ENCODE measurements around the gene DYNC1H1. TPM values are rescaled to one million over a fixed set of nuclear protein-coding genes. Genes with fewer than 3 reads are reported as not detected.
"Not testable (repeated sequence)": the region's sequence is repeated elsewhere in the genome, so short reads cannot be mapped to it uniquely, and the experiment has no call there.

DYNC1H1 gene
- total RNA-seq, 1 experiment from 2014 or later = 253 TPM

- H3K4me1 ChIP-seq (replicated peaks) = peaks cover 9% of the 10 kb centered on the region
- no peak overlapping the region for H3K4me3 ChIP-seq
- H3K36me3 ChIP-seq = peaks cover 6% of the 10 kb centered on the region; the same call in 1 of the 2 replicates
- H3K27ac ChIP-seq = peak overlapping the region; percentile 43
- H3K27me3 ChIP-seq (replicated peaks) = no peaks in the 10 kb centered on the region
- H3K9me3 ChIP-seq (replicated peaks) = no peaks in the 10 kb centered on the region
- DNase-seq (ENCODE audit: low read depth in 1 of 2, low spot score in 2 of 2) = peak in 1 of 2 experiments; percentile 25
Measured at GRCh38 chr14:102071283-102071998, 107.1 kb downstream of the DYNC1H1 start.

- no peak overlapping the region for H3K27ac ChIP-seq
- H3K4me1 ChIP-seq (replicated peaks) = peaks cover 9% of the 10 kb centered on the region
- H3K27me3 ChIP-seq (replicated peaks) = no peaks in the 10 kb centered on the region
- H3K9me3 ChIP-seq (replicated peaks) = no peaks in the 10 kb centered on the region; the same call in 1 of the 2 replicates
- H3K36me3 ChIP-seq = peaks cover 21% of the 10 kb centered on the region
- DNase-seq (ENCODE audit: low read depth in 1 of 2, low spot score in 2 of 2) = no peak
- H3K4me3 ChIP-seq = no peak overlapping the region
Measured at GRCh38 chr14:102074415-102074964, 110.1 kb downstream of the DYNC1H1 start.

- DNase-seq (ENCODE audit: low read depth in 1 of 2, low spot score in 2 of 2) = no peak
- Histone ChIP-seq H3K4me1 (replicated peaks) (peaks cover 9% of the 10 kb centered on the region), H3K27ac (no peak overlapping the region), H3K27me3 (replicated peaks) (no peaks in the 10 kb centered on the region; the same call in 1 of the 2 replicates), H3K9me3 (replicated peaks) (no peaks in the 10 kb centered on the region; the same call in 1 of the 2 replicates), H3K4me3 (no peak overlapping the region), H3K36me3 (peaks cover 27% of the 10 kb centered on the region)
Measured at GRCh38 chr14:102075155-102075554, 110.8 kb downstream of the DYNC1H1 start.

DNA sequence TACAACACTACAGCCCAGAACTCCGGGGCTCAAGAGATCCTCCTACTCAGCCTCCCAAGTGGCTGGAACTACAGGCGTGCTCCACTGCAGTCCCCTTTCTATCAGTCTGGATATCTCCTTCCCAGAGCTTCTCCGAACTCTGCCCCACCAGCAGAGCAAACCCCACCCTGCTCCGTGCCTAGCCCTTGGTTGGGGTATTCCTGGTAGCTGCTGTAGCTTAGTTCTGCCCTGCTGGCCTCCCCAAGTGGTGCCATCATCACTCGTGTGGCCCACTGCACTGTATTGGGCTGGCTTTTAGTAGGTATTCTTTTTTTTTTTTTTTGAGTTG is 113.0 kb downstream of the DYNC1H1 start:
- Histone ChIP-seq H3K4me1 (replicated peaks) (0 out of 2 replicates have a peak, but pooled peaks cover 2% of the 10 kb centered on the region), H3K27ac (no peak overlapping the region), H3K4me3 (no peak overlapping the region)

DNA sequence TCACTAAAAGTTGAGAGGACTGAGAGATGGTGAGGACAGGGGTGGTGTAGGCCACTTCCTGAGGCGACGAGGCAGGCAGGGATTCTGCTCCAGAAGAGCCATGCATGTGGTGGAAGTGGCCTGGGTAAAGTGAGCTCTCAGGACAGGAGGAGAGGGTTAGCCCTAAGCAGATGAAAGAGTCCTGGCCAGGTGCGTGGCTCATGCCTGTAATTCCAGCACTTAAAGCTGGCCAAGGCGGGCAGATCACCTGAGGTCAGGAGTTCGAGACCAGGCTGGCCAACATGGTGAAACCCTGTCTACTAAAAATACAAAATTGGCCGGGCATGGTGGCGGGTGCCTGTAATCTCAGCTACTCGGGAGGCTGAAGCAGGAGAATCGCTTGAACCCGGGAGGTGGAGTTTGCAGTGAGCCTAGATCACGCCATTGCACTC is 114.0 kb downstream of the DYNC1H1 start:
- DNase-seq (ENCODE audit: low read depth in 1 of 2, low spot score in 2 of 2) = not testable (repeated sequence)
- peaks cover 59% of the 10 kb centered on the region for H3K36me3 ChIP-seq

More for the DNA sequence above, 113.0 kb downstream of the DYNC1H1 start:
- Histone ChIP-seq H3K27me3 (replicated peaks) (no peaks in the 10 kb centered on the region; the same call in 1 of the 2 replicates), H3K9me3 (replicated peaks) (no peaks in the 10 kb centered on the region; the same call in 1 of the 2 replicates), H3K36me3 (peaks cover 49% of the 10 kb centered on the region)
- DNase-seq (ENCODE audit: low read depth in 1 of 2, low spot score in 2 of 2) = no peak

GRCh38 chr14:102078831-102079699 is 114.7 kb downstream of the DYNC1H1 start:
- H3K4me1 ChIP-seq (replicated peaks) = peaks cover 10% of the 10 kb centered on the region
- peaks cover 66% of the 10 kb centered on the region for H3K36me3 ChIP-seq
- no peak for DNase-seq (ENCODE audit: low read depth in 1 of 2, low spot score in 2 of 2)
- H3K4me3 ChIP-seq = no peak overlapping the region
- no peaks in the 10 kb centered on the region; the same call in 1 of the 2 replicates for H3K27me3 ChIP-seq (replicated peaks)
- H3K9me3 ChIP-seq (replicated peaks) = no peaks in the 10 kb centered on the region; the same call in 1 of the 2 replicates
- H3K27ac ChIP-seq = no peak overlapping the region

More for the DNA sequence above, 114.0 kb downstream of the DYNC1H1 start:
- H3K4me1 ChIP-seq (replicated peaks); H3K9me3 ChIP-seq (replicated peaks); H3K4me3 ChIP-seq; H3K27ac ChIP-seq; H3K27me3 ChIP-seq (replicated peaks): not testable (repeated sequence)

- Histone ChIP-seq H3K27me3 (replicated peaks) (no peaks in the 10 kb centered on the region; the same call in 1 of the 2 replicates), H3K4me3 (no peak overlapping the region), H3K27ac (no peak overlapping the region), H3K9me3 (replicated peaks) (no peaks in the 10 kb centered on the region; the same call in 1 of the 2 replicates), H3K4me1 (replicated peaks) (peaks cover 16% of the 10 kb centered on the region), H3K36me3 (peaks cover 69% of the 10 kb centered on the region)
- no peak for DNase-seq (ENCODE audit: low read depth in 1 of 2, low spot score in 2 of 2)
Measured at GRCh38 chr14:102079700-102079979, 115.3 kb downstream of the DYNC1H1 start.

DNA sequence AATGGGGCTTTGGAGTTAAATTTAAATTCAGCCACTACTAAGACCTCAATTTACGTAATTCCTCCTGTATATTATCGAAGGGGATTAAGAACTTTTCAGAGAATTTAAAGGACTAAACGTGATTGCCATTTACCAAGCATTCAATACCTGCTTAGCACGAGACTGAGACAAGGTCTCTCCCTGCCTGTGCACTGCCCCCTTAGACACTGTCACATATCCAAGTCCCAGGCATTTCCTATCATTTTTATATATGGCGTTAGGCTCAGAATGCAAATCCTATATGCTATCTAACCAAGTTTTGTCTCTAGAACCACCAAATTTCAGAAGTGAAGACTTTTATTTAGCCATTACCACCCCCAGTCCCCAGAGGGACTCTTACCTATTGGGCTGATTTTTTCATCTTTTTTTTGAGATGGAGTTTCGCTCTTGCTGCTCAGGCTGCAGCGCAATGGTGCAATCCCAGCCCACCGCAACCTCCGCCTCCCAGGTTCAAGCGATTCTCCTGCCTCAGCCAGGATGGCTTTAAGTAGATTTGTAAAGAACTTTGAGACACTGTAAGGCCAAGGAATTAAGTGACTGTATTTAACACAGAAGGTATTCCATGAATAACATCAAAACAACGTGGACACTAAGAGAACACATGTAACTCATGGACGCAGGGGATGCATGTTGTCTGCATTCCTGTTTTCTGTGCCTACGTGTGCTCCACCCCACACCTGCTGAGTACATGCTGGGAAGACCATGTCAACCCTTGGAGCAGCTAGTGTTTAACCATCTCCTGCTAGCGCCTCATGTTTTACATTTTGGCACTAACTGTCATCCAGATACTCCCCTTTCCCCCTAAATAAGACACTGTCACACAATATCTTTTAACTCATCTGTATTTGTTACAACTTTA is 116.1 kb downstream of the DYNC1H1 start:
- H3K27ac ChIP-seq = no peak overlapping the region
- H3K4me3 ChIP-seq = no peak overlapping the region
- peaks cover 23% of the 10 kb centered on the region for H3K4me1 ChIP-seq (replicated peaks)
- H3K36me3 ChIP-seq = peaks cover 74% of the 10 kb centered on the region
- H3K9me3 ChIP-seq (replicated peaks) = no peaks in the 10 kb centered on the region; the same call in 1 of the 2 replicates
- no peak for DNase-seq (ENCODE audit: low read depth in 1 of 2, low spot score in 2 of 2)
- H3K27me3 ChIP-seq (replicated peaks) = no peaks in the 10 kb centered on the region; the same call in 1 of the 2 replicates

DNA sequence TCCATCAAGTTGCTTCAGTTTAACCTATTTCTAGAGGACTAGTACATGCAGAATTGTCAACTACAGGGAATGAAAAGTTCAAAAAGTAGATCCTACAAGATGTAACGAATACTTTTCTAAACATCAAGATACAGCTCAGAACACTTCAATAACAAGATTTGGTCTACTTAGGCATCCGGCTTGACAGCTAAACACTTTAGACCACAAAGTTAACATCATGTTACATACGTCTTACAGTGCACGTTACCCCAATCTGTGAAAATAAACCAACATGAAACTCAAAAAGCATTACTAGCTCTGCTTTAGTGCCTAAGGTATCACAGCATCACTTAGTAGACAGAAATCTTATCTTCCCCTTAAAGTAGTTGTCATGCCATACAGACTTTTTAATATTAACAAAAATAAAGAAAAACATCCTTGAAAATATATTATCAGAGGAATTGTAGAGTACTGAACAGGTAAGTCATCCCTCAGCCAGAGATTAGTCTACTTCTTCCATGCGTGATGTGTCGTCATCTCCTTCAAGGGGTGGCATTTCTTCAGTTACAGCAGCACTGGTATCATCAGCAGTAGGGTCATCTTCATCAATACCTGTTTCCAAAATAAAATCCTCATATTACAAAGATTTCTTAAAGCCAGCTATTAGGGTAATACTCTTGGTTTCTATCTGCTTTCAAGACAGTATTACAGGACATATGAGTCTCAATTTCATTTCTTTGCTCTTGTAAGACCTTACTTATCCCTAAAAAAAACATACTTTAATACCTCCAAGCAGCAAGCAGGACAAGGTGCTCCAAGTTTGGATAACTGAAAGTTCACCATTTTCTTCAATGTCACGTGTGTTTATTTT is 117.1 kb downstream of the DYNC1H1 start:
- no peak overlapping the region for H3K4me3 ChIP-seq
- peaks cover 84% of the 10 kb centered on the region for H3K36me3 ChIP-seq
- H3K4me1 ChIP-seq (replicated peaks) = peaks cover 26% of the 10 kb centered on the region
- H3K27me3 ChIP-seq (replicated peaks) = no peaks in the 10 kb centered on the region; the same call in 1 of the 2 replicates
- H3K27ac ChIP-seq = no peak overlapping the region
- no peak for DNase-seq (ENCODE audit: low read depth in 1 of 2, low spot score in 2 of 2)
- H3K9me3 ChIP-seq (replicated peaks) = no peaks in the 10 kb centered on the region; the same call in 1 of the 2 replicates

DNA sequence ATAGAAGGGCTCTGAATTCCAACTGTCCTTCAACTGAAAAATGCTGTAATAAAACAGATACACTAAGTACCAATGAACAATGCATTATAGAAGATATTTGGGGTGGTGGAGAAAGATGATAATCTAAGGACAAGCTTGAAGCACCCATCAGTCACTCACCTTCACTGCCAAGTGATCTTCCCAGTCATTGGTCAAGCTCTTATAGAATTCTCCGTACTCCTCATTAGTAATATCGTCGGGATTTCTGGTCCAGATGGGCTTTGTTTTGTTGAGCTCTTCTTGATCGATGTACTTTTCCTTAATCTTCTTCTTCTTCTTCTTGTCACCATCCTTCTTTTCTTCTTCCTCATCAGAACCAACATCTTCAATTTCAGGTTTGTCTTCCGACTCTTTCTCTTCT is 120.1 kb downstream of the DYNC1H1 start:
- Histone ChIP-seq H3K4me1 (replicated peaks) (peaks cover 35% of the 10 kb centered on the region), H3K36me3 (peaks cover 73% of the 10 kb centered on the region), H3K4me3 (peak overlapping the region; percentile 9; the same call in 1 of the 2 replicates)
- not testable (repeated sequence) for H3K9me3 ChIP-seq (replicated peaks); DNase-seq (ENCODE audit: low read depth in 1 of 2, low spot score in 2 of 2); H3K27me3 ChIP-seq (replicated peaks); H3K27ac ChIP-seq

DNA sequence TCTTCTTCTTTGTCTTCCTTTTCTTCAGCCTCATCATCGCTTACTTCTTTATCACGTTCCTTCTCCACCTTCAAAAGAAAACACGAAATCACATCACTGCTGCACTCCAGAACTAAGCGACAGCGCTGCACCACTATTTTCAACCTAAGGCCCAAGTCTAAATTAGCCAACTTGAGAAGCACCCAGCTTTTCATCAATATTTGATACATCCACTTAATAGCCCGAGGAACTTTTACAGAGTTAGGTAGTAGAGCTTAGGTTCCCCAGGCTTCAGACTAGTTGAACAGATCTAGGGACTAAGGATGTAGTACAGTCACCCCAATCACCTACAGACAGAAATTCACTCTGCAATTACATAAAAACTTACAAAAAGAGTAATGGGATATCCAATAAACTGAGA is 120.6 kb downstream of the DYNC1H1 start:
- no peaks in the 10 kb centered on the region for H3K9me3 ChIP-seq (replicated peaks)
- H3K4me3 ChIP-seq = peak overlapping the region; percentile 69
- peaks cover 35% of the 10 kb centered on the region for H3K4me1 ChIP-seq (replicated peaks)
- peaks cover 69% of the 10 kb centered on the region for H3K36me3 ChIP-seq
- no peak overlapping the region for H3K27ac ChIP-seq
- no peaks in the 10 kb centered on the region; the same call in 1 of the 2 replicates for H3K27me3 ChIP-seq (replicated peaks)
- no peak for DNase-seq (ENCODE audit: low read depth in 1 of 2, low spot score in 2 of 2)

- Histone ChIP-seq H3K27ac (no peak overlapping the region), H3K4me3 (peak overlapping the region; percentile 69), H3K9me3 (replicated peaks) (no peaks in the 10 kb centered on the region), H3K36me3 (peaks cover 64% of the 10 kb centered on the region), H3K4me1 (replicated peaks) (peaks cover 35% of the 10 kb centered on the region), H3K27me3 (replicated peaks) (no peaks in the 10 kb centered on the region)
- DNase-seq (ENCODE audit: low read depth in 1 of 2, low spot score in 2 of 2) = no peak
Measured at GRCh38 chr14:102085488-102085887, 121.1 kb downstream of the DYNC1H1 start.
